Naive thymus-derived CD4-positive, alpha-beta T cell (primary cell): ENCODE data around the gene INTS3. TPM values are rescaled to one million over a fixed set of nuclear protein-coding genes. Genes with fewer than 3 reads are reported as not detected.

Experiments
- ATAC-seq: fragments of 150-1000 bp; cut with Tn5 transposase; 2 replicates; pipeline ENCODE4 v1.10.0; 2021; ENCODE audit warnings: mild to moderate bottlenecking, moderate library complexity
- CTCF ChIA-PET: fragments of 350-600 bp; sonication (Branson Sonifier 250); formaldehyde crosslinking; loops from one replicate; lab custom pipeline; 2021; ENCODE audit warnings: antibody characterized with exemption; lab: Charles Lee
- POLR2A ChIA-PET: fragments of 350-600 bp; sonication (Branson Sonifier 250); formaldehyde crosslinking; loops from one replicate; lab custom pipeline; 2021; ENCODE audit warnings: antibody characterized with exemption, inconsistent platforms; lab: Charles Lee
- DNase-seq, 9 donors: peaks; one replicate each; pipeline versions ENCODE4 v3.0.0 to v3.0.0-alpha.2; 2020 to 2022; ENCODE audit warnings: mixed read lengths in 1 of 9
- H3K27ac ChIP-seq: one replicate; pipeline ENCODE4 v1.7.0; 2013; ENCODE audit warnings: mild to moderate bottlenecking, low read depth, low read length, moderate library complexity
- H3K27me3 ChIP-seq, 2 donors: one replicate each; pipeline ENCODE4 v1.7.0; 2013; ENCODE audit warnings: low read length in 2 of 2, mild to moderate bottlenecking in 2 of 2, moderate library complexity in 2 of 2; ENCODE audit not compliant: control insufficient read depth in 2 of 2, insufficient read depth in 2 of 2
- H3K36me3 ChIP-seq, 3 experiments: 1 replicate in 2 of 3; 2 replicates in 1 of 3; pipeline ENCODE4 v1.7.0; 2013; ENCODE audit warnings: low read length in 3 of 3, mild to moderate bottlenecking in 3 of 3, moderate library complexity in 1 of 3; ENCODE audit not compliant: insufficient read depth in 3 of 3, control insufficient read depth in 2 of 3
- H3K4me1 ChIP-seq, 2 donors: one replicate each; pipeline ENCODE4 v1.7.0; 2013; ENCODE audit warnings: low read length in 2 of 2, mild to moderate bottlenecking in 2 of 2, moderate library complexity in 1 of 2; ENCODE audit not compliant: control insufficient read depth in 2 of 2, insufficient read depth in 2 of 2
- H3K4me3 ChIP-seq: 2 replicates; pipeline ENCODE4 v1.7.0; 2013; ENCODE audit warnings: mild to moderate bottlenecking, low read length
- H3K9me3 ChIP-seq, 3 experiments: 1 replicate in 2 of 3; 2 replicates in 1 of 3; pipeline ENCODE4 v1.7.0; 2013; ENCODE audit warnings: low read length in 3 of 3; ENCODE audit not compliant: control insufficient read depth in 2 of 3
- H3K27ac Mint-ChIP-seq, 9 donors: one replicate each; pipeline ENCODE4 v1.8.0; 2020 to 2022; ENCODE audit warnings: mixed read lengths in 9 of 9, mild to moderate bottlenecking in 8 of 9, moderate library complexity in 5 of 9, inconsistent platforms in 2 of 9
- H3K27me3 Mint-ChIP-seq, 5 donors: one replicate each; pipeline ENCODE4 v1.8.0; 2021 to 2022; ENCODE audit warnings: mixed read lengths in 5 of 5, mild to moderate bottlenecking in 1 of 5
- H3K36me3 Mint-ChIP-seq, 5 donors: one replicate each; pipeline ENCODE4 v1.8.0; 2020 to 2022; ENCODE audit warnings: mixed read lengths in 5 of 5, mild to moderate bottlenecking in 3 of 5, inconsistent platforms in 1 of 5
- H3K4me1 Mint-ChIP-seq, 7 donors: one replicate each; pipeline ENCODE4 v1.8.0; 2020 to 2022; ENCODE audit warnings: mixed read lengths in 7 of 7, mild to moderate bottlenecking in 3 of 7, inconsistent platforms in 1 of 7
- H3K4me3 Mint-ChIP-seq, 10 donors: one replicate each; pipeline ENCODE4 v1.8.0; 2020 to 2022; ENCODE audit warnings: mild to moderate bottlenecking in 10 of 10, mixed read lengths in 10 of 10, moderate library complexity in 6 of 10, inconsistent platforms in 2 of 10
- H3K9me3 Mint-ChIP-seq, 11 donors: one replicate each; pipeline ENCODE4 v1.8.0; 2020 to 2022; ENCODE audit warnings: mixed read lengths in 11 of 11, mild to moderate bottlenecking in 4 of 11, inconsistent platforms in 1 of 11, moderate library complexity in 1 of 11
- intact Hi-C, 2 donors: fragments of 100-400 bp; cut with micrococcal nuclease; formaldehyde crosslinking; loops; one replicate each; pipeline ENCODE4 v1.15.1; 2023
- polyA plus RNA-seq, 2 donors: library from polyadenylated mRNA; unstranded; fragments of 300-500 nt; fragmentation: Illumina TruSeq; gene quantifications; one replicate each; pipeline ENCODE4 v1.2.3, GENCODE V29; 2021
- total RNA-seq, 6 experiments: library from RNA in 5 of 6; stranded (reverse) in 5 of 6; gene quantifications; 1 replicate in 5 of 6; 2 replicates in 1 of 6; pipeline ENCODE4 v1.2.3 and lab custom pipeline; 2021 to 2026

INTS3 gene
- total and polyA plus RNA-seq, 7 experiments from 2014 or later, result 9.5 to 68.1 (median 54.3) TPM

- no peak for ATAC-seq
- POLR2A ChIA-PET, result interaction anchor here (0.9 kb wide), 1 partner anchor 71 kb away, joined by 4 read pairs; no protein-coding TSS in a partner anchor
- no peak overlapping the region for H3K27ac ChIP-seq
- Mint-ChIP-seq H3K36me3 (peaks cover 18 to 54% (median 36%) of the 10 kb centered on the region in 5 donors), H3K27ac (no peak overlapping the region), H3K27me3 (no peaks in the 10 kb centered on the region), H3K9me3 (no peaks in the 10 kb centered on the region), H3K4me1 (peaks cover 0 to 9% (median 4%) of the 10 kb centered on the region in 7 donors), H3K4me3 (no peak overlapping the region)
- CTCF ChIA-PET, result interaction anchor here (0.7 to 2.8 kb wide), 4 partner anchors 9 to 218 kb away, joined by 3 to 6 read pairs (median 4); no protein-coding TSS in a partner anchor
- no peaks in the 10 kb centered on the region for H3K9me3 ChIP-seq
- H3K4me3 ChIP-seq, result no peak overlapping the region
- no peaks in the 10 kb centered on the region for H3K27me3 ChIP-seq
- intact Hi-C loops, result no loop called here
- no peaks in the 10 kb centered on the region for H3K4me1 ChIP-seq
- H3K36me3 ChIP-seq, result peaks cover 5 to 83% (median 29%) of the 10 kb centered on the region in 3 experiments
- no peak for DNase-seq
Measured at GRCh38 chr1:153750026-153750995, 22.5 kb downstream of the INTS3 start.

- Mint-ChIP-seq H3K36me3 (peaks cover 18 to 54% (median 33%) of the 10 kb centered on the region in 5 donors), H3K27me3 (no peaks in the 10 kb centered on the region), H3K27ac (no peak overlapping the region), H3K9me3 (no peaks in the 10 kb centered on the region), H3K4me1 (peaks cover 0 to 9% (median 1%) of the 10 kb centered on the region in 7 donors), H3K4me3 (no peak overlapping the region)
- Histone ChIP-seq H3K27me3 (no peaks in the 10 kb centered on the region), H3K36me3 (peaks cover 5 to 77% (median 26%) of the 10 kb centered on the region in 3 experiments), H3K4me1 (no peaks in the 10 kb centered on the region), H3K9me3 (no peaks in the 10 kb centered on the region), H3K4me3 (no peak overlapping the region), H3K27ac (no peak overlapping the region)
- DNase-seq (no peak), ATAC-seq (no peak)
- ChIA-PET CTCF (interaction anchor here (1.1 to 1.3 kb wide), 2 partner anchors 74 to 218 kb away, joined by 3 read pairs; no protein-coding TSS in a partner anchor), POLR2A (interaction anchor here (0.6 to 0.8 kb wide), 3 partner anchors 9 to 39 kb away, joined by 3 read pairs; no protein-coding TSS in a partner anchor)
- intact Hi-C loops, result no loop called here
Measured at GRCh38 chr1:153752072-153752471, 24.2 kb downstream of the INTS3 start.

- DNase-seq (no peak), ATAC-seq (no peak)
- peaks cover 5 to 77% (median 23%) of the 10 kb centered on the region in 3 experiments for H3K36me3 ChIP-seq
- Mint-ChIP-seq H3K4me1 (peaks cover 0 to 9% (median 1%) of the 10 kb centered on the region in 7 donors), H3K27ac (no peak overlapping the region), H3K36me3 (peaks cover 19 to 57% (median 34%) of the 10 kb centered on the region in 5 donors), H3K9me3 (no peaks in the 10 kb centered on the region), H3K4me3 (peak overlapping the region in 1 of 10 donors; percentile 39), H3K27me3 (no peaks in the 10 kb centered on the region)
- H3K27ac ChIP-seq, result no peak overlapping the region
- CTCF ChIA-PET, result interaction anchor here (1.3 kb wide), 1 partner anchor 75 kb away, joined by 3 read pairs; no protein-coding TSS in a partner anchor
- intact Hi-C loops, result no loop called here
- H3K4me1 ChIP-seq, result no peaks in the 10 kb centered on the region
- POLR2A ChIA-PET, result no interaction called here
- no peak overlapping the region for H3K4me3 ChIP-seq
- no peaks in the 10 kb centered on the region for H3K27me3 ChIP-seq
- no peaks in the 10 kb centered on the region for H3K9me3 ChIP-seq
Measured at GRCh38 chr1:153752571-153753195, 24.8 kb downstream of the INTS3 start.

- no peak overlapping the region for H3K27ac ChIP-seq
- no peak overlapping the region for H3K4me3 ChIP-seq
- no peaks in the 10 kb centered on the region for H3K27me3 ChIP-seq
- H3K9me3 ChIP-seq, result no peaks in the 10 kb centered on the region
- Mint-ChIP-seq H3K27me3 (no peaks in the 10 kb centered on the region), H3K4me1 (peaks cover 0 to 5% (median 1%) of the 10 kb centered on the region in 7 donors), H3K4me3 (no peak overlapping the region), H3K27ac (no peak overlapping the region), H3K9me3 (no peaks in the 10 kb centered on the region), H3K36me3 (peaks cover 16 to 54% (median 37%) of the 10 kb centered on the region in 5 donors)
- POLR2A ChIA-PET, result no interaction called here
- no peak for ATAC-seq
- intact Hi-C loops, result no loop called here
- CTCF ChIA-PET, result no interaction called here
- peaks cover 0 to 77% (median 19%) of the 10 kb centered on the region in 3 experiments for H3K36me3 ChIP-seq
- H3K4me1 ChIP-seq, result no peaks in the 10 kb centered on the region
- no peak for DNase-seq
Measured at GRCh38 chr1:153754266-153754665, 26.4 kb downstream of the INTS3 start.

GRCh38 chr1:153760440-153760839 is 32.6 kb downstream of the INTS3 start:
- Mint-ChIP-seq H3K4me3 (no peak overlapping the region), H3K27me3 (no peaks in the 10 kb centered on the region), H3K4me1 (no peaks in the 10 kb centered on the region), H3K9me3 (no peaks in the 10 kb centered on the region), H3K27ac (peak overlapping the region in 1 of 9 donors; percentile 59), H3K36me3 (peaks cover 6 to 54% (median 22%) of the 10 kb centered on the region in 5 donors)
- no peaks in the 10 kb centered on the region for H3K27me3 ChIP-seq
- H3K4me3 ChIP-seq, result no peak overlapping the region
- H3K4me1 ChIP-seq, result no peaks in the 10 kb centered on the region
- no peaks in the 10 kb centered on the region for H3K9me3 ChIP-seq
- ChIA-PET CTCF (interaction anchor here (0.9 kb wide), 1 partner anchor 12 kb away, joined by 3 read pairs; no protein-coding TSS in a partner anchor), POLR2A (interaction anchor here (1.3 kb wide), 1 partner anchor 15 kb away, joined by 4 read pairs; no protein-coding TSS in a partner anchor)
- H3K36me3 ChIP-seq, result peaks cover 0 to 83% (median 7%) of the 10 kb centered on the region in 3 experiments
- intact Hi-C loops, result no loop called here
- H3K27ac ChIP-seq, result no peak overlapping the region
- DNase-seq (no peak), ATAC-seq (no peak)
